ENCODE results near the gene RAI2.

DNA sequence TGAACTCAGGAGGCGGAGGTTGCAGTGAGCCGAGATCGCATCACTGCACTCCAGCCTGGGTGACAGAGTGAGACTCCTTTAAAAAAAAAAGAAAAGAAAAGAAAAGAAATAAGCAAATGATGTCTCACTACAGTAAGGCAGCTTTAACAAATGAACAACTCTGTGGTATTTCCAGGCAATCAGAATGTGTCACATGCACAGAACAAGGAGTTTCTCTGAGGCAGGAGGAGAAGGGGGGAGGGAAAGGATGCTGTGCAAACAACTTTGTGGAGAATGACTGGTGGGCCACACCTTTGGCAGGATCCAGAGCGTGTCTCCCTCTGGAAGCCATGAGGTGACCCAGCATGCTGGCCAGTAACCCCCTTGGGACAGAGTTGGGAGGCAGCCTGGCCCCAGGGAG, 57.6 kb downstream of the RAI2 start:
- TF ChIP-seq, protein P1, sequence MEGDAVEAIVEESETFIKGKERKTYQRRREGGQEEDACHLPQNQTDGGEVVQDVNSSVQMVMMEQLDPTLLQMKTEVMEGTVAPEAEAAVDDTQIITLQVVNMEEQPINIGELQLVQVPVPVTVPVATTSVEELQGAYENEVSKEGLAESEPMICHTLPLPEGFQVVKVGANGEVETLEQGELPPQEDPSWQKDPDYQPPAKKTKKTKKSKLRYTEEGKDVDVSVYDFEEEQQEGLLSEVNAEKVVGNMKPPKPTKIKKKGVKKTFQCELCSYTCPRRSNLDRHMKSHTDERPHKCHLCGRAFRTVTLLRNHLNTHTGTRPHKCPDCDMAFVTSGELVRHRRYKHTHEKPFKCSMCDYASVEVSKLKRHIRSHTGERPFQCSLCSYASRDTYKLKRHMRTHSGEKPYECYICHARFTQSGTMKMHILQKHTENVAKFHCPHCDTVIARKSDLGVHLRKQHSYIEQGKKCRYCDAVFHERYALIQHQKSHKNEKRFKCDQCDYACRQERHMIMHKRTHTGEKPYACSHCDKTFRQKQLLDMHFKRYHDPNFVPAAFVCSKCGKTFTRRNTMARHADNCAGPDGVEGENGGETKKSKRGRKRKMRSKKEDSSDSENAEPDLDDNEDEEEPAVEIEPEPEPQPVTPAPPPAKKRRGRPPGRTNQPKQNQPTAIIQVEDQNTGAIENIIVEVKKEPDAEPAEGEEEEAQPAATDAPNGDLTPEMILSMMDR (IDR thresholded peaks at IDR 0.05; ENCODE audit: low read depth, low read length): no peak
- no peak for TF ChIP-seq POLR2A (IDR thresholded peaks at IDR 0.05; ENCODE audit: extremely low read depth, insufficient read length)

All from NB4 (cell line).